A673 (cell line): ENCODE results near the gene SEMA3A.

Experiments used
- CTCF ChIP-seq: fragments of 300-800, 200-600 bp; sonication (generic); conservative IDR thresholded peaks from 2 replicates; pipeline ENCODE4 v1.5.1; 2017; ENCODE audit warnings: low read depth, mild to moderate bottlenecking, antibody characterized with exemption, low read length, moderate library complexity, mixed read lengths
- EZH2 ChIP-seq: fragments of 200-600 bp; sonication (generic); IDR thresholded peaks from 2 replicates; pipeline ENCODE4 v1.6.1; 2017; ENCODE audit warnings: borderline replicate concordance, low read depth, mild to moderate bottlenecking, mixed read lengths, antibody characterized with exemption, low read length; ENCODE audit not compliant: poor library complexity, severe bottlenecking

- TF ChIP-seq EZH2: no peak
- no peak for TF ChIP-seq CTCF
Observed at GRCh38 chr7:84162125-84162524, 32.5 kb downstream of the SEMA3A start.
